ENCODE measurements around the gene GNG7.
"Not testable (repeated sequence)": the region's sequence is repeated elsewhere in the genome, so short reads cannot be mapped to it uniquely, and the experiment has no call there.

The GNG7 gene

GRCh38 chr19:2527171-2527570 lies 175.3 kb downstream of the GNG7 start:
- no peaks in the 10 kb centered on the region for H3K36me3 ChIP-seq (ENCODE audit: insufficient read depth, low read length)
- peaks cover 47% of the 10 kb centered on the region for H3K4me1 ChIP-seq (ENCODE audit: control insufficient read depth, insufficient read depth, low read length)
- H3K4me2 ChIP-seq (ENCODE audit: low read length), result no peak overlapping the region
- H3K27me3 ChIP-seq (ENCODE audit: control insufficient read depth, insufficient read depth, low read length), result no peaks in the 10 kb centered on the region
- no peaks in the 10 kb centered on the region for H3K9me3 ChIP-seq (replicated peaks; ENCODE audit: low read length)
- H3K9ac ChIP-seq (ENCODE audit: low read depth, low read length), result peak overlapping the region; percentile 36
- H3K4me3 ChIP-seq (ENCODE audit: low read length), result no peak overlapping the region

DNA sequence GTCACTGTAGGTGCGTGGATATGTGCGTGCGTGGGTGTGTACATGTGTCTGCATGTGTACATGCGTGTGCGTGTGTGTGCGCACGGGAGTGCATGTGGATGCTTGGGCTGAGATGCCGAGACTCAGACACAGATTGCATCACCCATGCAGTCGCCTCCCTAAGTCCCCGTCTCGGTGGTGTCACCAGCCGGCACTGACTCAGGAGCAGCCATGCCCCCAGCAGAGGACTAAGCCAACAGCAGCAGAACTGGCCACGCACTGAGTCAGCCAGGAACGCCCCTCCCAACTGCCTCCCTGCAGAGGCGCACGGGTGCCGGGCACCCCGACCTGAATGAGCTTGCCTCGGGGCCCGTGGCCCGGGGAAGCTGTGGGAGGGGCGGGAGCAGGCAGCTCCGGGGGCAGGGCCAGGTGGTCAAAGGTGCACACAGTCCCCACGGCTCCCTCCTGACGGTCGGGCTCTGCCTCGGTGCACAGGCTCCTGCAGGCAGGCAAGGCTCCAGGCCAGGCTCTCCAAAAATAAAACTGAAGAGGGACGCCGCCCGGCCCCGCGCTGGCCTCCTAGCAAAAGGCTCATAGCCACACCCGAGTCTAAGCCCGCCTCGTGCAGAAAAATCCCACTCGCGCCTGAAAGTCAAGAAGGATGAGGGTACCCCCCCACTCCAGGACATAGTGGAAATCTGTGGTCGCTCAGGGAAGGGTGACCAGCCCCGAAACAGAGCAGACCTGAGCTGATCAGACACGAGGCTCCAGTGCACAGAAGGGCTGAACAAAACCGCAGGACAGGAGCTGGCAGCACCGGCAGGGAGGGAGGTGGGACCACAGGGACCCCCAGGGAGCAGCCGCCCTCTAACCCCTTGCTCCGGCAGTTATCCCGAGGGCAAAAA lies 177.4 kb downstream of the GNG7 start:
- H3K9me3 ChIP-seq (replicated peaks; ENCODE audit: low read length), result no peaks in the 10 kb centered on the region
- H3K27me3 ChIP-seq (ENCODE audit: control insufficient read depth, insufficient read depth, low read length), result no peaks in the 10 kb centered on the region
- peak overlapping the region; percentile 76 for H3K4me2 ChIP-seq (ENCODE audit: low read length)
- peaks cover 44% of the 10 kb centered on the region for H3K4me1 ChIP-seq (ENCODE audit: control insufficient read depth, insufficient read depth, low read length)
- no peaks in the 10 kb centered on the region for H3K36me3 ChIP-seq (ENCODE audit: insufficient read depth, low read length)
- H3K9ac ChIP-seq (ENCODE audit: low read depth, low read length), result peak overlapping the region; percentile 83
- H3K4me3 ChIP-seq (ENCODE audit: low read length), result peak overlapping the region; percentile 48

GRCh38 chr19:2524361-2524839 lies 178.1 kb downstream of the GNG7 start:
- Histone ChIP-seq H3K4me1 (ENCODE audit: control insufficient read depth, insufficient read depth, low read length) (peaks cover 38% of the 10 kb centered on the region), H3K9ac (ENCODE audit: low read depth, low read length) (peak overlapping the region; percentile 61), H3K4me2 (ENCODE audit: low read length) (peak overlapping the region; percentile 76)

DNA sequence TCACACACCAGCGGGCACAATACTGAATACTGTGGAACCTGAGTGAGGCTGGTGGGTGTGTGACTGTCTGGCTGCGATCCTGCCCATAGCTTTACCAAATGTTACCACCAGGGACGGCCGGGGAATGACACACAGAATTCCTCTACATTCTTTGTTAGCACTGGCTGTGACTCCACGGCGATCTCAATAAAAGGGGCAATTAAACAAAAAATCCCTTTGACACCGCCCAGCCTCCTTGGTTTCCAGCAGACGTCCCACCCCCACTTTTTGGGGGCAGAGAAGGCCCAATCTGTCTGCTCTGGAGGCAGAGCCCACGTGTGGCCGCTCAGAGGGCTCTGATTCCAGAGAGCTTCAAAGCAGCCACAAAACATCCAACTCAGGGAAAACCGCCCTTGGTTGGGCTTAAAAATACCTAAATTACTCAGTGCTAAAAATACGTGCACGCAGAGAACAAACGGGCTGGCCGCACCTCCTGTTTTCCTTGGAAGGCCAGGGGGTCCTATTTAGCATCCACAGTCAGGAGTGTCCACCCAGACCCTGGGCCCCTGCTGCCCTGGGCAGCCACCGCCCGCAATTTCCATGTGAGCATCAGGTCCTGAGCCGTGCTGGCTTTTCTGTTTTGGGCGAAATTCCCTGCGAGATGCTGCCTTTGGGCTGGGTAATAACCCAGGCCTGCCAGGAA lies 178.7 kb downstream of the GNG7 start:
- Histone ChIP-seq H3K36me3 (ENCODE audit: insufficient read depth, low read length) (no peaks in the 10 kb centered on the region), H3K9ac (ENCODE audit: low read depth, low read length) (peak overlapping the region; percentile 61), H3K9me3 (replicated peaks; ENCODE audit: low read length) (no peaks in the 10 kb centered on the region), H3K4me2 (ENCODE audit: low read length) (peak overlapping the region; percentile 18), H3K4me3 (ENCODE audit: low read length) (no peak overlapping the region), H3K4me1 (ENCODE audit: control insufficient read depth, insufficient read depth, low read length) (peaks cover 34% of the 10 kb centered on the region), H3K27me3 (ENCODE audit: control insufficient read depth, insufficient read depth, low read length) (no peaks in the 10 kb centered on the region)

More at GRCh38 chr19:2524361-2524839, 178.1 kb downstream of the GNG7 start:
- Histone ChIP-seq H3K27me3 (ENCODE audit: control insufficient read depth, insufficient read depth, low read length) (no peaks in the 10 kb centered on the region), H3K4me3 (ENCODE audit: low read length) (no peak overlapping the region), H3K9me3 (replicated peaks; ENCODE audit: low read length) (no peaks in the 10 kb centered on the region), H3K36me3 (ENCODE audit: insufficient read depth, low read length) (no peaks in the 10 kb centered on the region)

DNA sequence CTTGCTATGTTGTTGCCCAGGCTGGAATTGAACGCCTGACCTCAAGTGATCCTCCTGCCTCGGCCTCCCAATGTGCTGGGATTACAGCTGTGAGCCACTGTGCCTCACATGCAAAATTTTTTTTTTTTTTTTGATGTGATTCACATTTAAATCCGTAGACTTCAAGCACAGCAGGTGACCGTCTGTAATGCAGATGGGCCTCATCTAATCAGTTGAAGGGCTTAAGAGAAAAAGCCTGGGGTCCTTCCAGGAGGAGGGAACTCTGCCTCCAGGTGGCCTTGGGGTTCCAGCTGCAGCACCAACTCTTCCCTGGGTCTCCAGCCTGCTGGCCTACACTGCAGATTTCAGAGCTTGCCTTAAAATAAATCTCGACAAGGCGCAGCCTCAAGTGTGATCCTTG lies 183.0 kb downstream of the GNG7 start:
- Histone ChIP-seq H3K9ac (ENCODE audit: low read depth, low read length) (no peak overlapping the region), H3K4me1 (ENCODE audit: control insufficient read depth, insufficient read depth, low read length) (peaks cover 21% of the 10 kb centered on the region)

DNA sequence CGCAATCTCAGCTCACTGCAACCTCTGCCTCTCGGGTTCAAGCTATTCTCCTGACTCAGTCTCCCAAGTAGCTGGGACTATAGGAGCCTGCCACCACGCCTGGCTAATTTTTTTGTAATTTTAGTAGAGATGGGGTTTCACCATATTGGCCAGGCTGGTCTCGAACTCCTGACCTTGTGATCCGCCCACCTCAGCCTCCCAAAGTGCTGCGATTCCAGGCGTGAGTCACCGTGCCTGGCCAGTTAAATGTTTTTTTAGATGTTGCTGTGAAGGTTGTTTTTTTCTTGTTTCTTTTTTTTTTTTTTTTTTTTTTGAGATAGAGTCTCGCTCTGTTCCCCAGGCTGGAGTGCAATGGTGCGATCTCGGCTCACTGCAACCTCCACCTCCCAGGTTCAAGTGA lies 183.6 kb downstream of the GNG7 start:
- not testable (repeated sequence) for H3K36me3 ChIP-seq (ENCODE audit: insufficient read depth, low read length); H3K9me3 ChIP-seq (replicated peaks; ENCODE audit: low read length)
- peaks cover 14% of the 10 kb centered on the region for H3K4me1 ChIP-seq (ENCODE audit: control insufficient read depth, insufficient read depth, low read length)

More for the DNA sequence above, 183.0 kb downstream of the GNG7 start:
- no peaks in the 10 kb centered on the region for H3K27me3 ChIP-seq (ENCODE audit: control insufficient read depth, insufficient read depth, low read length)
- no peak overlapping the region for H3K4me3 ChIP-seq (ENCODE audit: low read length)
- H3K4me2 ChIP-seq (ENCODE audit: low read length), result no peak overlapping the region
- no peaks in the 10 kb centered on the region for H3K9me3 ChIP-seq (replicated peaks; ENCODE audit: low read length)
- H3K36me3 ChIP-seq (ENCODE audit: insufficient read depth, low read length), result no peaks in the 10 kb centered on the region

DNA sequence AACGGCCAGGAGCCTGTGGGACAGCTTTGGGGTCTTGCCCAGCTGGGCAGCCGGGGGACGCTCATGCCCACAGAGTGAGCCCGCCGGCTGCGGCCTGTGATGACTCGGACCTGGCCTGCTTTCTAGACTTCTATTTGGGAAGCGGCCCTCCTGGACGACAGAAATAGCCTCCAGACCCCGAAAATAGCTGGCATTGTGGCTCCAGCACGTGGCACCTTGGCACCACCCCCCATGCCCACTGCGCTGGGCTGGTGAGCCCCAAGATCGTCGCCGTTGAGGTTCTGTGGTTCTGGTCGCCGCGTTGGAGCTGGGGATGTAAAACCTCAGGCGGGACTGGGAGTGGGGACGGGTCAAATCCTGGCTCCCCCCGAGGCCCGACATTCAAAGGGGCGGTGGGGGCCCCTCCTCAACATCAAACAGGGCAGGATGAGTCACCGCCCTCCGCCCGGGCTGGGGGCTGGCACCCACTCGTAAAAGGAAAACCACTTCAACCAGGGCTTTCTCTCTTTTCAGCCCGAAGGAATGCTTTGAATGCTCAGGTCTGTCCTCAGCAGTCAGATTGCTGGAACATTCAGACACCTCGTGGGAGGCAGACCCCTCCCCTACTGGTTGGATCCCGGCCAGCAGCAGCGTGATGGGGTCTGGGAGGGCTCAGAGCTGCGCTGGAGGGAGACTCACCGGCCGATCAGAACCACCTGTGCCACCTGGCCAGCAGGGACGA lies 184.5 kb downstream of the GNG7 start:
- no peaks in the 10 kb centered on the region for H3K36me3 ChIP-seq (ENCODE audit: insufficient read depth, low read length)
- H3K9ac ChIP-seq (ENCODE audit: low read depth, low read length), result no peak overlapping the region
- H3K4me3 ChIP-seq (ENCODE audit: low read length), result no peak overlapping the region
- no peaks in the 10 kb centered on the region for H3K9me3 ChIP-seq (replicated peaks; ENCODE audit: low read length)
- H3K4me2 ChIP-seq (ENCODE audit: low read length), result no peak overlapping the region
- H3K4me1 ChIP-seq (ENCODE audit: control insufficient read depth, insufficient read depth, low read length), result peaks cover 12% of the 10 kb centered on the region
- no peaks in the 10 kb centered on the region for H3K27me3 ChIP-seq (ENCODE audit: control insufficient read depth, insufficient read depth, low read length)

More for the DNA sequence above, 183.6 kb downstream of the GNG7 start:
- not testable (repeated sequence) for H3K4me3 ChIP-seq (ENCODE audit: low read length); H3K9ac ChIP-seq (ENCODE audit: low read depth, low read length); H3K4me2 ChIP-seq (ENCODE audit: low read length); H3K27me3 ChIP-seq (ENCODE audit: control insufficient read depth, insufficient read depth, low read length)

GRCh38 chr19:2516727-2517126 lies 185.8 kb downstream of the GNG7 start:
- no peak overlapping the region for H3K9ac ChIP-seq (ENCODE audit: low read depth, low read length)
- no peaks in the 10 kb centered on the region for H3K27me3 ChIP-seq (ENCODE audit: control insufficient read depth, insufficient read depth, low read length)
- H3K4me1 ChIP-seq (ENCODE audit: control insufficient read depth, insufficient read depth, low read length), result peaks cover 12% of the 10 kb centered on the region
- no peaks in the 10 kb centered on the region for H3K36me3 ChIP-seq (ENCODE audit: insufficient read depth, low read length)
- H3K4me2 ChIP-seq (ENCODE audit: low read length), result no peak overlapping the region
- H3K4me3 ChIP-seq (ENCODE audit: low read length), result no peak overlapping the region
- no peaks in the 10 kb centered on the region for H3K9me3 ChIP-seq (replicated peaks; ENCODE audit: low read length)

DNA sequence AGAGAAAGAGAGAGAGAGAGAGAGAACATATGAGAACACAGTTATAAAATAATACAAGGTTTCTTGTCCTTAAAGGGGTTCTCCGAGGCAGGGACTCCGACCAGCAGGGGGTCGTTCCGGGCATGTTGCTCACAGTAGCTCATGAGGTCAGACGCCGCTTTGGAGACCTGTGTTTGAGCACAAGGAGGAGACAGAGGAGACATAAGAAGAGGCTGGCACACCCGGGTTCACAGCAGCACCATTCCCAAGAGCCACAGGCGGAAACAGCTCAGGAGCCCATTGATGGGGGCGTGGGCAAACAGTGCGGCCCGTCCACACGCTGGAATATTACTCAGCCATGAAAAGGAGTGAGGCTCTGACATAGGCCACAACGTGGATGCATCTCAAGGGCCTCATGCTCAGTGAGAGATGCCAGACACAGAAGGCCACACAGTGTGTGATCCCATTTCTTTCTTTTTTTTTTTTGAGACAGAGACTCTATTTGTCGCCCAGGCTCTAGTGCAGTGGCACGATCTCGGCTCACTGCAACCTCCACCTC lies 187.4 kb downstream of the GNG7 start:
- H3K9me3 ChIP-seq (replicated peaks; ENCODE audit: low read length), result no peaks in the 10 kb centered on the region
- no peaks in the 10 kb centered on the region for H3K36me3 ChIP-seq (ENCODE audit: insufficient read depth, low read length)
- H3K4me1 ChIP-seq (ENCODE audit: control insufficient read depth, insufficient read depth, low read length), result peaks cover 12% of the 10 kb centered on the region
- H3K4me2 ChIP-seq (ENCODE audit: low read length), result no peak overlapping the region
- no peaks in the 10 kb centered on the region for H3K27me3 ChIP-seq (ENCODE audit: control insufficient read depth, insufficient read depth, low read length)
- no peak overlapping the region for H3K4me3 ChIP-seq (ENCODE audit: low read length)
- no peak overlapping the region for H3K9ac ChIP-seq (ENCODE audit: low read depth, low read length)

- H3K9ac ChIP-seq (ENCODE audit: low read depth, low read length), result no peak overlapping the region
- no peaks in the 10 kb centered on the region for H3K36me3 ChIP-seq (ENCODE audit: insufficient read depth, low read length)
- peaks cover under 1% of the 10 kb centered on the region for H3K4me1 ChIP-seq (ENCODE audit: control insufficient read depth, insufficient read depth, low read length)
- no peak overlapping the region for H3K4me2 ChIP-seq (ENCODE audit: low read length)
- H3K27me3 ChIP-seq (ENCODE audit: control insufficient read depth, insufficient read depth, low read length), result no peaks in the 10 kb centered on the region
- no peaks in the 10 kb centered on the region for H3K9me3 ChIP-seq (replicated peaks; ENCODE audit: low read length)
- H3K4me3 ChIP-seq (ENCODE audit: low read length), result no peak overlapping the region
Measured at GRCh38 chr19:2512523-2513431, 189.7 kb downstream of the GNG7 start.
